Activated CD4-positive, alpha-beta T cell treated with anti-CD3 and anti-CD28 coated beads, Interleukin-2, amount 10 ng/mL, durations not matched to agents 24 days and 14 days (primary cell): ENCODE measurements around the gene CORO6. TPM values are rescaled to one million over a fixed set of nuclear protein-coding genes. Genes with fewer than 3 reads are reported as not detected.

Source experiments
- DNase-seq: peaks from one replicate; pipeline ENCODE4 v3.0.0; 2022
- H3K27ac Mint-ChIP-seq: one replicate; pipeline ENCODE4 v1.8.0; 2022; ENCODE audit warnings: mild to moderate bottlenecking, mixed read lengths
- H3K27me3 Mint-ChIP-seq: one replicate; pipeline ENCODE4 v1.8.0; 2022; ENCODE audit warnings: mixed read lengths
- H3K36me3 Mint-ChIP-seq: one replicate; pipeline ENCODE4 v1.8.0; 2022; ENCODE audit warnings: low read depth, mild to moderate bottlenecking, mixed read lengths
- H3K4me1 Mint-ChIP-seq: one replicate; pipeline ENCODE4 v1.8.0; 2021; ENCODE audit warnings: mixed read lengths
- H3K4me3 Mint-ChIP-seq: one replicate; pipeline ENCODE4 v1.8.0; 2022; ENCODE audit warnings: mild to moderate bottlenecking, moderate library complexity, mixed read lengths
- H3K9me3 Mint-ChIP-seq: one replicate; pipeline ENCODE4 v1.8.0; 2021; ENCODE audit warnings: mixed read lengths
- intact Hi-C: fragments of 100-400 bp; cut with micrococcal nuclease; formaldehyde crosslinking; loops from one replicate; pipeline ENCODE4 v1.15.1; 2023
- total RNA-seq: library from RNA; stranded (reverse); gene quantifications from 2 replicates; pipeline ENCODE4 v1.2.3, GENCODE V29; 2022

CORO6 gene
- total RNA-seq, 1 donor from 2014 or later: 6.4 TPM

DNA sequence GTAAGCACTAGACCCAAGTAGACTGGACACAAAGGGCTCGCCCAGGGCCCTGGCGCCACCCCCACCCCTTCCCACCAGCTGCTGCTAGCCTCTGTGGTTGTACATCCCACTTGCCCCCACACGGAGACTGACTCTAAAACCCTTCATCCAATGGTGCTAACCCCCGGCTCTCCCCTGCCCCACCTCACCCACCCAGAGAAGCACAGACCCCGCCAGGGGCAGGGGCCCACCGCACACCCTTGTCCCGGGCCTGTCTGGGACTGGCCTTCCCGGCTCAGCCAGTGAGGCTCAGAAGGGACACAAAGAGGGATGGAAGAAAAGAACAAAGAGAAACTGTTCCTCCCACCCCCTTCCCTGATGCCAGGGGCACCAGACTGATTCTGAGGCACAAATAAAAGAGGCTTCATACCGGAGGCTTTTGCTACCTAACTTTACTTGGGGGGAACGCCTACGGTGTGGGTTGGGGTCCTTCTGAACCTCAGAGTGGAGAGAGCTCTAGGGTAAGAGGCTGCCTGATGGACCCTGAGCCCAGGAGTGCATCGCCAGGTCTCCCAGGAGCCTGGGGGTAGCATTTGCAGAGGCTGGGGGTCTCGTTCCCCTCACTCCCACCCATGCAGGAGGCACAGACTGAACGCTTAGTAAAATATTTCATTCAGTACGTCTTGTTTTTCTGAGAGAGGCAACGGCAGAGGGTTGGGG, 8.2 kb downstream of the CORO6 start:
- Mint-ChIP-seq H3K27ac (peak overlapping the region; percentile 82), H3K36me3 (peaks cover under 1% of the 10 kb centered on the region), H3K27me3 (peaks cover 6% of the 10 kb centered on the region), H3K9me3 (no peaks in the 10 kb centered on the region), H3K4me3 (peak overlapping the region; percentile 83), H3K4me1 (peaks cover 35% of the 10 kb centered on the region)
- DNase-seq: no peak
- intact Hi-C loops: loop anchor here (1.0 to 5.0 kb wide), 4 partner anchors 10 to 318 kb away; partner anchors contain the start of genes SSH2 and TP53I13

GRCh38 chr17:29613856-29614255, 8.9 kb downstream of the CORO6 start:
- intact Hi-C loops: loop anchor here (1.0 kb wide), 1 partner anchor 34 kb away; no protein-coding TSS in a partner anchor
- H3K27me3 Mint-ChIP-seq: peaks cover 6% of the 10 kb centered on the region
- no peak for DNase-seq
- H3K4me1 Mint-ChIP-seq: peaks cover 35% of the 10 kb centered on the region
- peak overlapping the region; percentile 83 for H3K4me3 Mint-ChIP-seq
- no peaks in the 10 kb centered on the region for H3K9me3 Mint-ChIP-seq
- peaks cover 2% of the 10 kb centered on the region for H3K36me3 Mint-ChIP-seq
- H3K27ac Mint-ChIP-seq: peak overlapping the region; percentile 34

DNA sequence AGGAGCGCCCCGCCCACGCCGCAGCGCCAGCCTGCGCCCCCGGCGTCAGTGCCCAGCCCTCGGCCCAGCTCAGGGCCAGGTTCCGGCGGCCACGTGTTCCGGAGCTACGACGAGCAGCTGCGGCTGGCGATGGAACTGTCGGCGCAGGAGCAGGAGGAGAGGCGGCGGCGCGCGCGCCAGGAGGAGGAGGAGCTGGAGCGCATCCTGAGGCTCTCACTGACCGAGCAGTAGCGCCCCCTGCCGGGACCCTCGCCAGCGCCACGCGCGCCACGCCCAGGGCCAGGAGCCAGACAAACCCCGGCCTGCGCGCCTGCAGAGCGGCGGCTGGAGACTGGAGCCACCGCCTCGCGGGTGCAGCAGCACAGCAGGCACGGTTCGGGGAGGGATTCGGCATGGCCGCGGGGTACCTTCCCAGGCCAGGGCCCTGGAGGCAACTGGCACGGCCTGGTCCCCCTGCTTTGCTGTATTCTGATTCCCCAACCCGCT, 9.3 kb downstream of the CORO6 start:
- intact Hi-C loops: loop anchor here (1.0 kb wide), 1 partner anchor 33 kb away; no protein-coding TSS in a partner anchor
- Mint-ChIP-seq H3K9me3 (no peaks in the 10 kb centered on the region), H3K27ac (no peak overlapping the region), H3K4me1 (peaks cover 35% of the 10 kb centered on the region), H3K27me3 (peaks cover 6% of the 10 kb centered on the region), H3K4me3 (peak overlapping the region; percentile 83), H3K36me3 (peaks cover 2% of the 10 kb centered on the region)
- DNase-seq: peak; percentile 99

DNA sequence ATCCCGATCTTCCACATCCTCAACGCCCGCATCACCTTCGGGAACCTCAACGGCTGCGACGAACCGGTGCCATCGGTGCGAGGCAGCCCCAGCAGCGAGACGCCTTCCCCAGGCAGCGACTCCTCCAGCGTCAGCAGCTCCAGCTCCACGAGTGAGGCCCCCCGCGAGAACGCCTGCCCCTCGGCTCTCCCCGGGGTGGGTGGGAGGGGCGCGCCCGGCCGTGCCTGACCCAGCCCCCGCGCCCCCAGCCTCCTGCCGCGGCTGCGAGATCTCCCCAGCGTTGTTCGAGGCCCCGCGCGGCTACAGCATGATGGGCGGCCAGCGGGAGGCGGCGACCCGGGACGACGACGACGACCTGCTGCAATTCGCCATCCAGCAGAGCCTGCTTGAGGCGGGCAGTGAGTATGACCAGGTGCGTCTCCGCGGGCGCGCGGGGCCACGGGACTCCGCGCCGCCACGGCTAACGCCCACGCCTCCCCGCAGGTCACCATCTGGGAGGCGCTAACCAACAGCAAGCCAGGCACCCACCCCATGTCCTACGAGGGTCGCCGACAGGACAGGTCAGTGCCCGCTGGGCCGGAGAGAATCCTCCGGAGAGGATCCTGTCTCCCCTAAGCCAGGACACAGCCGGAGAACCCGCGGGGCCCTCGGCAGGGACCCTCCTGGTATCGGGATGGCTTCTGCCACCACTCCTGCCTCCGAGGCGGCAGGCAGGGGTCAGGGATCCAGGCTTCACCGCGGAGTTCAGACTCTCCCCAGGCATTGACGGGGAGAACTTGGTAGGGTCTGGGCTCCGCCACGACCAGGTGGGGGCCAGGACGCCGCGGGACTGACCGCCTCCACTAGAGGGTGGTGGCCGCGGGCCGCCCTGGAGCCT, 10.1 kb downstream of the CORO6 start:
- H3K27me3 Mint-ChIP-seq: peaks cover 6% of the 10 kb centered on the region
- DNase-seq: no peak
- peaks cover 2% of the 10 kb centered on the region for H3K36me3 Mint-ChIP-seq
- no peak overlapping the region for H3K27ac Mint-ChIP-seq
- H3K9me3 Mint-ChIP-seq: no peaks in the 10 kb centered on the region
- H3K4me3 Mint-ChIP-seq: peak overlapping the region; percentile 55
- intact Hi-C loops: loop anchor here (1.0 kb wide), 1 partner anchor 32 kb away; no protein-coding TSS in a partner anchor
- H3K4me1 Mint-ChIP-seq: peaks cover 33% of the 10 kb centered on the region

DNA sequence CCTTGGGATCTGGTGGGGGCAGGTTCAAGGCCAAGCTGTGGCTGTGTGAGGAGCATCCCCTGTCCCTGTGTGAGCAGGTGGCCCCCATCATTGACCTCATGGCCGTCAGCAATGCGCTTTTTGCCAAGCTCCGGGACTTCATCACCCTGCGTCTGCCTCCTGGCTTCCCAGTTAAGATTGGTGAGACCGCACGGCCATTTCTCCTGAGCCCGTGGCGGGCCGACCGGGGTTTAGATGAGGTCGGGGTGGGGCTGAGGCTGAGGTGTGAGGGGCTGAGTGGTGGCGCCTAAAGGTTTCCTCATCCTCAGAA, 10.7 kb downstream of the CORO6 start:
- intact Hi-C loops: no loop called here
- H3K4me1 Mint-ChIP-seq: peaks cover 27% of the 10 kb centered on the region
- no peaks in the 10 kb centered on the region for H3K9me3 Mint-ChIP-seq
- no peak overlapping the region for H3K4me3 Mint-ChIP-seq
- peaks cover 2% of the 10 kb centered on the region for H3K36me3 Mint-ChIP-seq
- no peak overlapping the region for H3K27ac Mint-ChIP-seq
- peaks cover 5% of the 10 kb centered on the region for H3K27me3 Mint-ChIP-seq
- no peak for DNase-seq

- intact Hi-C loops: no loop called here
- Mint-ChIP-seq H3K27me3 (peaks cover 1% of the 10 kb centered on the region), H3K36me3 (peaks cover 2% of the 10 kb centered on the region), H3K4me1 (peaks cover 21% of the 10 kb centered on the region), H3K4me3 (no peak overlapping the region), H3K9me3 (no peaks in the 10 kb centered on the region), H3K27ac (no peak overlapping the region)
- DNase-seq: peak; percentile 58
Measured at GRCh38 chr17:29611351-29612093, 11.2 kb downstream of the CORO6 start.

DNA sequence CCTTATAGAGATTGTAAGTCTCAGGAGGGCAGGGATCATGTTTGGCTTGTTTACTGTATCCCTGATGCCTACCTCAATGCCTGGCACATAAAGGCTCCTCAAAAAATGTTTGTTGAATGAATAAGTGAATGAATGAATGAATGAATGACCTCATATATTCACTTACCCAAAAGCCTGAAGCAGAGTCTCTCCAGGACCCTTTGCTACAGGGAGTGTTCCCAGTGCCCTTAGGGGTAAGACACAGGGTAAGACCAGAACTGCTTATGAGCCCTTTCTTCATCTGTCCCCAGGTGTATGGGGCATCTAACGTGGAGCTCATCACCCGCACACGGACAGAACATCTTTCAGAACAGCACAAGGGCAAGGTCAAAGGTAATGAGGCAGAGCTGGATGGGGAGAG, 12.3 kb downstream of the CORO6 start:
- Mint-ChIP-seq H3K4me3 (no peak overlapping the region), H3K27me3 (no peaks in the 10 kb centered on the region), H3K4me1 (peaks cover 14% of the 10 kb centered on the region), H3K36me3 (peaks cover 2% of the 10 kb centered on the region), H3K27ac (no peak overlapping the region), H3K9me3 (no peaks in the 10 kb centered on the region)
- DNase-seq: no peak
- intact Hi-C loops: no loop called here

DNA sequence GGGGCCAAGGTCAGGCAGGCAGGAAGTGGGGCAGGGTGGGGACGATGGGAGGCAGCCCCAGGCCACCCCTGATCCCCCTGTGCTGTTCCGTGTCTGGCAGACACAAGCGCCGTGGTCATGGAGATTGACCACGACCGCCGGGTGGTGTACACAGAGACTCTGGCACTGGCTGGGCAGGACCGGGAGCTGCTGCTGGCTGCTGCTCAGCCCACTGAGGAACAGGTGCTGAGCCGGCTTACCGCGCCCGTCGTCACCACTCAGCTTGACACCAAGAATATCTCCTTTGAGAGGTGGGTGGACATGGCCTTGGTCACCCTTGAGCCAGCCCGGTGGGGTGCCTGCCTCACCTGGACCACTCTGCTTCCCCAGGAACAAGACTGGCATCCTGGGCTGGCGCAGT, 13.7 kb downstream of the CORO6 start:
- H3K4me1 Mint-ChIP-seq: peaks cover 3% of the 10 kb centered on the region
- no peak overlapping the region for H3K4me3 Mint-ChIP-seq
- DNase-seq: no peak
- intact Hi-C loops: no loop called here
- no peaks in the 10 kb centered on the region for H3K27me3 Mint-ChIP-seq
- H3K36me3 Mint-ChIP-seq: peaks cover 2% of the 10 kb centered on the region
- no peak overlapping the region for H3K27ac Mint-ChIP-seq
- H3K9me3 Mint-ChIP-seq: no peaks in the 10 kb centered on the region

GRCh38 chr17:29607557-29608195, 15.0 kb downstream of the CORO6 start:
- no peak overlapping the region for H3K4me3 Mint-ChIP-seq
- no peak overlapping the region for H3K27ac Mint-ChIP-seq
- intact Hi-C loops: no loop called here
- no peaks in the 10 kb centered on the region for H3K4me1 Mint-ChIP-seq
- no peaks in the 10 kb centered on the region for H3K9me3 Mint-ChIP-seq
- H3K27me3 Mint-ChIP-seq: no peaks in the 10 kb centered on the region
- DNase-seq: no peak
- H3K36me3 Mint-ChIP-seq: peaks cover 2% of the 10 kb centered on the region

- Mint-ChIP-seq H3K9me3 (no peaks in the 10 kb centered on the region), H3K36me3 (no peaks in the 10 kb centered on the region), H3K27ac (no peak overlapping the region), H3K4me3 (no peak overlapping the region), H3K4me1 (no peaks in the 10 kb centered on the region), H3K27me3 (no peaks in the 10 kb centered on the region)
- intact Hi-C loops: no loop called here
- DNase-seq: no peak
Measured at GRCh38 chr17:29603109-29603674, 19.5 kb downstream of the CORO6 start.

DNA sequence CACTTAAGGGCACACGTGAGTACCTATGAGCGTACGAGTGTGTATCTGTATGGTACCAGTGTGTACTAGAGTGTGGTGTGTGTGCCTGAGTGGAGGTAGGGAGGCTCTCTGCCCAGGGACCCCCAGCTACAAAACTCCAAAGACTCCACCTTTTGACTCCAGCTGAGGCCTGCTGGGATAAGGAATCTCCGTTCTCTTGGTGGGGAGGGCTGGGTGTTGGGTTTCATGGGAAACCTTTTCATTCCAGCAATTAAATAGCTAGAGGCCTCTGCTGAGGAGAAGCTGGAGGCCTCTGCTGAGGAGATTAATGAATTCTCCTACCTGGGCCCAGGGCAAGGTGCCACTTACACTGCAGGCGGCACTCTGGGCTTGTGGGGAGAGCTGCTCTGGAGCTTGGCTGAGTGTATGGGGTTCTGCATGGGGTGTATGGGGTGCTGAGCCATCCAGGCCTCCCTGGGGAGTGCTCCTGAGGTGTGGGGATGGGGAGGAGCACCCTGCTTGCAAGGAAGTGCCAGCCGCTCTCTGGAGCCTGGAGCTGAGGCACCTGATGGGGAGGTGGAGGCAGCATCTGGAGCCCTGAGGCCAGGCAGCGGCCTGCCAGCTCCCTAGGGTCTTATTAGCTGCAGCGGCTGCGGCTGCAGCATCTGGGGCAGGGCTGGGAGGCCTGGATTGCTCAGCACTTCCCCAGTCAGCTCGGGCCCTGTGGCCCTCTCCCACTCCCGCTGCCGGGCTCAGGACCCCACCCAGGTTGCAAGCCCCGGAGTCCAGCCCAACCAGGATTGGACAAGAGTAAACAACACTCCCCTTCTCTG, 25.1 kb downstream of the CORO6 start:
- DNase-seq: no peak
- peaks cover 5% of the 10 kb centered on the region for H3K4me1 Mint-ChIP-seq
- no peak overlapping the region for H3K4me3 Mint-ChIP-seq
- no peaks in the 10 kb centered on the region for H3K9me3 Mint-ChIP-seq
- no peaks in the 10 kb centered on the region for H3K27me3 Mint-ChIP-seq
- intact Hi-C loops: no loop called here
- no peaks in the 10 kb centered on the region for H3K36me3 Mint-ChIP-seq
- H3K27ac Mint-ChIP-seq: no peak overlapping the region

- no peak overlapping the region for H3K4me3 Mint-ChIP-seq
Measured at GRCh38 chr17:29596811-29597210, 25.9 kb downstream of the CORO6 start.

More at GRCh38 chr17:29596811-29597210, 25.9 kb downstream of the CORO6 start:
- Mint-ChIP-seq H3K27ac (no peak overlapping the region), H3K27me3 (no peaks in the 10 kb centered on the region), H3K36me3 (no peaks in the 10 kb centered on the region), H3K9me3 (no peaks in the 10 kb centered on the region), H3K4me1 (peaks cover 11% of the 10 kb centered on the region)
- DNase-seq: no peak
- intact Hi-C loops: no loop called here
